Colon (tissue), 2 donors: ENCODE results near the gene BAZ2B.
A peak's percentile ranks its signal among the peaks of the same experiment; 100 is the strongest.
"Not testable (repeated sequence)": the region's sequence is repeated elsewhere in the genome, so short reads cannot be mapped to it uniquely, and the experiment has no call there.

Experiments
- FAIRE-seq: peaks from 2 replicates; lab custom pipeline; 2012; peaks lifted over from hg19 to GRCh38; lab: Jason Lieb, UNC
- donor health status: control.
- donor health status: control.

Gene BAZ2B

GRCh38 chr2:159410276-159410675, 206.1 kb downstream of the BAZ2B start:
- no peak for FAIRE-seq

DNA sequence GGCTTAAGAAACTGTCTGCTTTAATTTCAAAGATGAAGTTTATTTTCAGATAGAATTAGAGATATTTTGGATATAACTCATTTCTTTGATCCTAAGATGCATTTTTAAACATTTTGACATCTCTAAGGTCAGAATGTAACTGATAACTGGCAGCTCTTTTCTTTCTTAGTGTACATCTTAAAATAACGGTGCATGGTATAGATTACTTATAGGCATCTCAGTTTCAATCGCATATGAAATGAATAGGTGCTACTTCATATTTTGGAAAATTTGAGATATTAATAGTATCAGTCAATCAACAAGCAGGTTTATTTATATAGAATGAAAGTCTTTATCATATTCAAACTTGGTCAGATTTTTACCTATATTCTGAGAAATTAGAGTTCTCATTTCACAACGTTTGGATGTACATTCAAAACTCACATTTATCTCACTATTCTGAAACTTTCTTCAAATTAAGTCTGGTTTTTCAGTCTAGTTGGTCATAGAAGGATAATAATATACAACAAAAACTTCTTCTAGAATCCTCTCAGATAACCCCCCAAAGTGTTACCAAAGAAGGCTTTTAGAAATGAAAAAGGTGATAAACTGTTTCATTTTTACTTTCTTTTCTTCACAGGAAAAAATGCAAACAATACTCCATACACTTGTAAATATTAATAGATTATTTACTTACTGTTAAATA, 207.1 kb downstream of the BAZ2B start:
- peak; percentile 5 for FAIRE-seq

DNA sequence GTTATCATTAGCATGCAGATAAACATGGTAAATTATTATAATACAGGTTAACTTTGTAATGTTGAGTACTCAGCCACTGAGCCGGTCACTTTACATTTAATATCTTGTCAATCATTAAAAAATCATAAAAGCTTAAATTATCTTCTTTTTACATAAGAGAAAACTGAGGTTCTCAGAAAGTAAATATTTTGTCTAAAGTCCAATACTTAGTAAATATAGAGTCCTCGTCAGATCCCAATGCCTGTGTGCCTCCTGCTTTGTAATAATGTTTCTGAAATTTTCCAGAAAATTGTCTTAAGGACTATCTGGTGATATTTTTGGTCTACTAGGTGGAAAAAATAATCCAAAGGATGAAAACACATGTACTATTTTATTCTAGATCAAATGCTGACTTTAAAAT, 213.6 kb downstream of the BAZ2B start:
- no peak for FAIRE-seq

DNA sequence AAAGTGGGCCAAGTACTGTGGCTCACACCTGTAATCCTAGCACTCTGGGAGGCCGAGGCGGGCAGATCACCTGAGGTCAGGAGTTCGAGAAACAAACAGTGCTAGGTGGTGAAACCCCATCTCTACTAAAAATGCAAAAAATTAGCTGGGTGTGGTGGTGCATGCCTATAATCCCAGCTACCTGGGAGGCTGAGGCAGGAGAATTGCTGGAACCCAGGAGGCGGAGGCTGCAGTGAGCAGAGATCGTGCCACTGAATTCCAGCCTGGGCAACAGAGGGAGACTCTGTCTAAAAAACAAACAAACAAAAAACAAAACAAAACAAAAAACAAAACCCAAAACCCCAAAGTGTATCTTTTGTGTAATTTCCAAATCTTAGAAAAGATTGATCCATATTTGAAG, 214.2 kb downstream of the BAZ2B start:
- not testable (repeated sequence) for FAIRE-seq

- peak; percentile 60 for FAIRE-seq
Observed at GRCh38 chr2:159399716-159400415, 216.5 kb downstream of the BAZ2B start.

GRCh38 chr2:159396799-159397198, 219.5 kb downstream of the BAZ2B start:
- no peak for FAIRE-seq

GRCh38 chr2:159382447-159383028, 233.8 kb downstream of the BAZ2B start:
- no peak for FAIRE-seq

GRCh38 chr2:159381574-159381973, 234.8 kb downstream of the BAZ2B start:
- no peak for FAIRE-seq

DNA sequence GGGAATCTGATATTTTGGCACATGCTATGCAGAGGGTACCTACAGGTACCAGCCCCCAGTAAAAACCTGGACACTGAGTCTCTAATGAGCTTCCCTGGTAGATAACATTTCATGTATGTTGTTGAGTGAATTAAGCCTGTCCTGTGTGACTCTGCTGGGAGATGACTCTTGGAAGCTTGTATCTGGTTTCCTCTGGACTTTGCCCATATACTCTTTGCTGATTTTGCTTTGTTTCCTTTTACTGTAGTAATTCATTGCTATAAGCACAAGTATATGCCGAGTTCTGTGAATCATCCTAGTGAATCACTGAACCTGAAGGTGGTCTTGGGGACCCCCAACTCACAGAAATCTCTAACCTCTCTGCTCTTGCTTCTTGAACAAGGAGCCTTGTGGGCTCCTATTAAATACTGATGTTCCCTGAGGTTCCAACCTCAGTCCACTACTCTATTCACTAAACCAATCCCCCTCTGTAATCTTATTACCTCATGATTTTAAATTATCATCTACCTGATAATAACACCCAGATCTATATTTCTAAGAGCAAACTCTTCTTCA, 235.6 kb downstream of the BAZ2B start:
- no peak for FAIRE-seq

GRCh38 chr2:159379181-159379580, 237.2 kb downstream of the BAZ2B start:
- no peak for FAIRE-seq

DNA sequence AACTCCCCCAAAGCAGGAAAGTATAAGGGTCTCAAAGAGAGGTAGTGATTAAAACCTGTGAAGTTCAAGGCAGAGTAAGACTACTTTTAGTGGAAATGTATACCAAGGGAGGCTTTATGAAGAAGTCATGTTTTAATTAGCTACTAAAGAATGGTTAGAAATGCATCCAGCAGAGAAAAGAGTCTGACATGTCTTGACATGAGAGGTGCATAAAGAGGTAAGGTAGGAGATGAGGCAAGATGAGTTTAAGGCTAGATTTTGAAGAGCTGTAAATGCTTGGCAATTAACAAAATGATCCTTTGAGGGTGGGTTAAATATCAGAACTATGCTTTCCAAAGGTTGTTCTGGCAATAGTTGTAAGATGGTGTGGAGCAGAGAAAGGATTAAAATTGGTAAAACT, 241.1 kb downstream of the BAZ2B start:
- no peak for FAIRE-seq

DNA sequence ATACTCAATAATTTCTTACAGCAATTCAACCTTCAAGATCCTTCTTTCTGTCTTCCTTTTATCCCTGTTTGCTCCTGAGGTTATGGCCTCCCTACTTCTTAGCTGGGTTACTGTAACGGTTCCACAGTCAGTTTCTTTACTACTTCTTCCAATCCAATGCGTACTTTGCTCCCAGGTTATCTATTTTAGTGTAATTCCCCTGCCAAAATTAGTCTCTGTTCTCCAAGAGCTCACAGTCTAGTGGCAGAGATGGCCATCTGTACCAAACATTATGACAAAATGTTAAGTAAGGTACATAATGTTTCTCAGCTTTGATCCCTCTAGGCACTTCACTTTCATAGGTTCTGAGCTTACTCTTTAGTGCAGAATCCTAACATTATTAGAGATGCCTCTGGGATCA, 244.8 kb downstream of the BAZ2B start:
- FAIRE-seq, result no peak

DNA sequence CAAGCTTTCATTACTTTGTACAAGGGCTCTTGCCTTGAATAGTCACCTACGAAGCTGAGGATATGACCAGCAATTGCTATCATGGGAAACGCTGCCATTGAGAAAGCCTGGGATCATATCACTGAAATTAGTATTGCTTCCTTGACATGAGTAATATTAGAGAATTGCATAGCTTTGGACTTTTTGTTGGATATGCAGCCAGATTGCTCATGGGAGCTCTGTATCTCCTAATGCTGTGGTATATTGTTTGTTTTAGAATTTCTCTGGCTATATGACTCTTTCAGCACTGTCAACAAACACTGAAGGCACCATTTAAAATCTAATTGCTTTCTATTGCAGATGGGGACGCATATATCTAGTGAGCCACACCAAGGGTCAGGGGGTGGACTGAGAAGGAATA, 249.8 kb downstream of the BAZ2B start:
- FAIRE-seq, result no peak

DNA sequence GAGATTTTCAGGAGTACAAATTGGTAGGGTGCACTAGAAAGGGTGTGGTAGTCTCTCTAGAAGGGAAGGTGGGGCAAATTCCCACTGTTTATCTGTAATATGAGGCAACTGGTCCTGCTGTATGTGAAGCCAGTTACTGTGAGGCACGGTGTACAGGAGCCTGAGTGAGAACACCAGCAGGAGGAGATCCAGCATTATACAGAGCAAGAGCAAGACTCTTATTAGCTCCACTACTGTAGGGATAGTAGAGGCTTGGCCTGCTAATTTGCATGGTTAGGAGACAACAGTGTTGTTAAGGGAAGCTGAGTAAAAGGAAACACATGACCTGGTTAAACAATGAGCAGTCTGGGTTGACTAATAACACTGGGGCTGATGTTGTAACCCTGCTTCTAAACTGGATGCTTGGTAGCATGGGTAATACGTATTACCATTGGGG, 253.5 kb downstream of the BAZ2B start:
- FAIRE-seq, result no peak

DNA sequence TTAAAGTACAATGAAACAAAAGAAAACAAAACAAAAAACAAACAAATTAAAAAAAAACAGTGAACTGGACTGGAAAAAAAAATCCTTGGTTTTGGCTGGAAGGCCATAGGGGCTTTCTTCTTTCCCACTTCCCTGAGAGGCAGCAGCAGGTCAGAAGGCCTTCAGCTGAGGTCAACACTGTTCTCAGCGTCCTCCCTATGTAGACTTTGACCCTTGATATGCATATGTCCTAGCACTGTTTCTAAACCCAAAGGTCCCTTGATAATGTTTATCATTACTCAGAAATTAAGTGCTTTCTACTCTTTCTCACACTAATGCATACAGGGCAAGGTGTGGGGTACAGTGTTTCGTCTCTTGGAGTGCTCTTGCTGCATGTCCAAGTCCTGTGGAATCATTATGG, 254.3 kb downstream of the BAZ2B start:
- FAIRE-seq, result no peak

DNA sequence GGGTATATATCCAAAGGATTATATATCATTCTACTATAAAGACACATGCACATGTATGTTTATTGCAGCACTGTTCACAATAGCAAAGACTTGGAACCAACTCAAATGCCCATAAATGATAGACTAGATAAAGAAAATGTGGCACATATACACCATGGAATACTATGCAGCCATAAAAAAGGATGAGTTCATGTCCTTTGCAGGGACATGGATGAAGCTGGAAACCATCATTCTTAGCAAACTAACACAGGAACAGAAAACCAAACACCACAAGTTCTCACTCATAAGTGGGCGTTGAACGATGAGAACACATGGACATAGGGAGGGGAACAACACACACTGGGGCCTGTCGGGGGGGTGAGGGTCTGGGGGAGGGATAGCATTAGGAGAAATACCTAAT, 254.7 kb downstream of the BAZ2B start:
- FAIRE-seq, result not testable (repeated sequence)

DNA sequence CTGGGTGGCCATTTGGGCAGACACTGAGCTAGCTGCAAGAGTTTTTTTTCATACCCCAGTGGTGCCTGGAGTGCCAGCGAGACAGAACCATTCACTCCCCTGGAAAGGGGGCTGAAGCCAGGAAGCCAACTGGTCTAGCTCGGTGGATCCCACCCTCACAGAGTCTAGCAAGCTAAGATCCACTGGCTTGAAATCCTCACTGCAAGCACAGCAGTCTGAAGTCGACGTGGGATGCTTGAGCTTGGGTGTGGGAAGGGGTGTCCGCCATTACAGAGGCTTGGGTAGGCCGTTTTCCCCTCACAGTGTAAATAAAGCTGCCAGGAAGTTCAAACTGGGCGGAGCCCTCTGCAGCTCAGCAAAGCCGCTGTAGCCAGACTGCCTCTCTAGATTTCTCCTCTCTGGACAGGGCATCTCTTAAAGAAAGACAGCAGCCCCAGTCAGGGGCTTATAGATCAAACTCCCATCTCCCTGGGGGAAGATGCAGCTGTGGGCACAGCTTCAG, 260.2 kb downstream of the BAZ2B start:
- FAIRE-seq, result no peak

DNA sequence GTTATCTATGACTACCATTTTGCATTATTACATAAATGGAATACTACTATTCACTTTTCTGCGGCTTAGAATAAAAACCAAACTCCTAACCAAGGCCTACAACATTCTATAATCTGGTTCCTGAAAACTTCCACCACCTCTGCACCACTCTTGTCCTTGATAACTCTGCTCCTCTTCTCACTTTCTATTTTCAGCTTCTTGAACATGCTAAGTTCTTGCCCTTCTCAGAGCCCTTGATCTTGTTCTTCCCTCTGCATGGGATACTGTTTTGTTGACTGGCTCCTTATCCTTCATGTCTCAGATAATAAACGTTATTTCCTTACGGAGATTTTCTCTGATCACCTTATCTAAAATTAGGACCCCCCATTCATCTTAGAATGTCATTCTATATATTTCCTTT, 264.4 kb downstream of the BAZ2B start:
- no peak for FAIRE-seq

GRCh38 chr2:159349674-159350299, 266.6 kb downstream of the BAZ2B start:
- FAIRE-seq, result no peak

DNA sequence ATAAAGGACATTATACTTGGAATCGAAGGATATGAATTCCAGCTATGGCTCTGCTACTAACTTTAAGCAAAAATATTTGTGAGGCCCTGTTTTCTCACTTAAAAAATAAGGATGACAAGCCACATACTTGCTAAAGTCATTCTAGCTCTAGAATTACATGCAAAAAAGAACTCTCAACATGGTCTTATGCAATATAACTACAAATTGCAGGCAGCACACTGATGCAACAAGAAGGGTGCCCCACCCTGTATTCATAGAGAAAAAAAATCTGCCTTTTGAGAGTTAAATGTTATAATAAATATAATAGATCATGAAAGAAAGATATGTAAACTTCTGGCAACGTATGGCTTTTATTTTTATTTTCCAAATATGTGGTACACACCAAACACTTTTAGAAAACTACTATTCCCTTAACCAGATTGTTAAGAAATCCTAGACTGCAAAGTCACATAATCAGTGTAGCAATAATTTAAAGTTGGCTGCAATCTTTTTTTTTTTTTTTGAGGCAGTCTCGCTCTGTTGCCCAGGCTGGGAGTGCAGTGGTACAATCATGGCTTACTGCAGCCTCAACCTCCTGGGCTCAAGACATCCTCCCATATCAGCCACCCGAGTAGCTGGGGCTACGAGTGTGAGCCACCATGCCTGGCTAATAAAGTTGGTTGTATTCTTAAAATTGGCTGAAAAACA, 289.6 kb downstream of the BAZ2B start:
- FAIRE-seq, result no peak

GRCh38 chr2:159322419-159322818, 293.9 kb downstream of the BAZ2B start:
- FAIRE-seq, result no peak
